ENCODE results near the gene HSP90AB1. TPM values are rescaled to one million over a fixed set of nuclear protein-coding genes. Genes with fewer than 3 reads are reported as not detected.
"Not testable (repeated sequence)": the region's sequence is repeated elsewhere in the genome, so short reads cannot be mapped to it uniquely, and the experiment has no call there.

HSP90AB1 gene
- polyA plus RNA-seq, 1 donor from 2014 or later, result 522 TPM

DNA sequence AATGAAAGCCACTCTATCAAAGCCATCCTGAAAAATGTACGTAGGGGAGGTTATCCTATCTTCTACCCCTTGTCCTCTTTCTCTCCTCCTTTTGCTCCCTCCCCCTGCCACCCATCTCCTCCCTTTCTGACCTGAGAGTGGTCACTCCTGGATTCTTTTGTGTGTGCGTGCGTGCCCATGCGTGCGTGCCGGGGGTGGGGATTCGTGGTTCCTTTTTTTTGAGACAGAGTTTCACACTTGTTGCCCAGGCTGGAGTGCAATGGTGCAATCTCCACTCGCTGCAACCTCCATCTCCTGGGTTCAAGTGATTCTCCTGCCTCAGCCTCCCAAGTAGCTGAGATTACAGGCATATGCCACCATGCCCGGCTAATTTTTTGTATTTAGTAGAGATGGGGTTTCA, 15.5 kb upstream of the HSP90AB1 start:
- not testable (repeated sequence) for H3K27ac ChIP-seq (ENCODE audit: low read length); H3K9me2 ChIP-seq (ENCODE audit: insufficient read depth, low read length); H2AFZ ChIP-seq (ENCODE audit: low read depth, low read length); H3K27me3 ChIP-seq (ENCODE audit: insufficient read depth, low read depth, low read length); H3K9ac ChIP-seq (ENCODE audit: low read length); H3K36me3 ChIP-seq (ENCODE audit: insufficient read depth, low read length); H4K20me1 ChIP-seq (ENCODE audit: insufficient read depth); H3K4me3 ChIP-seq (ENCODE audit: low read length); H3K4me2 ChIP-seq (ENCODE audit: low read length); H3K9me3 ChIP-seq (ENCODE audit: low read length); H3K79me2 ChIP-seq (replicated peaks; ENCODE audit: insufficient read depth, low read length); H3F3A ChIP-seq (ENCODE audit: insufficient read depth, low read length, poor library complexity, severe bottlenecking)

GRCh38 chr6:44232676-44233566, 14.0 kb upstream of the HSP90AB1 start:
- TF ChIP-seq, protein P1, sequence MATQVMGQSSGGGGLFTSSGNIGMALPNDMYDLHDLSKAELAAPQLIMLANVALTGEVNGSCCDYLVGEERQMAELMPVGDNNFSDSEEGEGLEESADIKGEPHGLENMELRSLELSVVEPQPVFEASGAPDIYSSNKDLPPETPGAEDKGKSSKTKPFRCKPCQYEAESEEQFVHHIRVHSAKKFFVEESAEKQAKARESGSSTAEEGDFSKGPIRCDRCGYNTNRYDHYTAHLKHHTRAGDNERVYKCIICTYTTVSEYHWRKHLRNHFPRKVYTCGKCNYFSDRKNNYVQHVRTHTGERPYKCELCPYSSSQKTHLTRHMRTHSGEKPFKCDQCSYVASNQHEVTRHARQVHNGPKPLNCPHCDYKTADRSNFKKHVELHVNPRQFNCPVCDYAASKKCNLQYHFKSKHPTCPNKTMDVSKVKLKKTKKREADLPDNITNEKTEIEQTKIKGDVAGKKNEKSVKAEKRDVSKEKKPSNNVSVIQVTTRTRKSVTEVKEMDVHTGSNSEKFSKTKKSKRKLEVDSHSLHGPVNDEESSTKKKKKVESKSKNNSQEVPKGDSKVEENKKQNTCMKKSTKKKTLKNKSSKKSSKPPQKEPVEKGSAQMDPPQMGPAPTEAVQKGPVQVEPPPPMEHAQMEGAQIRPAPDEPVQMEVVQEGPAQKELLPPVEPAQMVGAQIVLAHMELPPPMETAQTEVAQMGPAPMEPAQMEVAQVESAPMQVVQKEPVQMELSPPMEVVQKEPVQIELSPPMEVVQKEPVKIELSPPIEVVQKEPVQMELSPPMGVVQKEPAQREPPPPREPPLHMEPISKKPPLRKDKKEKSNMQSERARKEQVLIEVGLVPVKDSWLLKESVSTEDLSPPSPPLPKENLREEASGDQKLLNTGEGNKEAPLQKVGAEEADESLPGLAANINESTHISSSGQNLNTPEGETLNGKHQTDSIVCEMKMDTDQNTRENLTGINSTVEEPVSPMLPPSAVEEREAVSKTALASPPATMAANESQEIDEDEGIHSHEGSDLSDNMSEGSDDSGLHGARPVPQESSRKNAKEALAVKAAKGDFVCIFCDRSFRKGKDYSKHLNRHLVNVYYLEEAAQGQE (IDR thresholded peaks at IDR 0.05; ENCODE audit: borderline replicate concordance), result no peak
- TF ChIP-seq RAD21 (conservative IDR thresholded peaks at IDR 0.05) (no peak), MXI1 (conservative IDR thresholded peaks at IDR 0.05; ENCODE audit: poor library complexity, severe bottlenecking) (no peak), EZH2 (IDR thresholded peaks at IDR 0.05; ENCODE audit: borderline replicate concordance, insufficient read depth, low read length, poor library complexity, severe bottlenecking) (no peak), TAF1 (IDR thresholded peaks at IDR 0.05; ENCODE audit: low read depth) (no peak), SMC3 (conservative IDR thresholded peaks at IDR 0.05; ENCODE audit: poor library complexity) (no peak), POLR2AphosphoS5 (IDR thresholded peaks at IDR 0.05) (no peak)
- H2AFZ ChIP-seq (ENCODE audit: low read depth, low read length), result no peak overlapping the region
- H3K4me3 ChIP-seq (ENCODE audit: low read length), result no peak overlapping the region
- no peaks in the 10 kb centered on the region for H3K9me3 ChIP-seq (ENCODE audit: low read length)
- no peaks in the 10 kb centered on the region for H3K9me2 ChIP-seq (ENCODE audit: insufficient read depth, low read length)
- no peak overlapping the region for H3K9ac ChIP-seq (ENCODE audit: low read length)
- no peaks in the 10 kb centered on the region for H3K79me2 ChIP-seq (replicated peaks; ENCODE audit: insufficient read depth, low read length)
- H3K36me3 ChIP-seq (ENCODE audit: insufficient read depth, low read length), result no peaks in the 10 kb centered on the region
- no peak overlapping the region for H3K4me2 ChIP-seq (ENCODE audit: low read length)
- no peaks in the 10 kb centered on the region for H4K20me1 ChIP-seq (ENCODE audit: insufficient read depth)
- H3K27ac ChIP-seq (ENCODE audit: low read length), result no peak overlapping the region
- H3F3A ChIP-seq (ENCODE audit: insufficient read depth, low read length, poor library complexity, severe bottlenecking), result no peaks in the 10 kb centered on the region
- no peaks in the 10 kb centered on the region for H3K27me3 ChIP-seq (ENCODE audit: insufficient read depth, low read depth, low read length)

- Histone ChIP-seq H3K9me2 (ENCODE audit: insufficient read depth, low read length) (no peaks in the 10 kb centered on the region), H4K20me1 (ENCODE audit: insufficient read depth) (no peaks in the 10 kb centered on the region), H3K27me3 (ENCODE audit: insufficient read depth, low read depth, low read length) (no peaks in the 10 kb centered on the region), H3K4me3 (ENCODE audit: low read length) (no peak overlapping the region), H3K4me2 (ENCODE audit: low read length) (no peak overlapping the region), H3F3A (ENCODE audit: insufficient read depth, low read length, poor library complexity, severe bottlenecking) (no peaks in the 10 kb centered on the region), H3K36me3 (ENCODE audit: insufficient read depth, low read length) (no peaks in the 10 kb centered on the region), H3K9me3 (ENCODE audit: low read length) (no peaks in the 10 kb centered on the region), H3K9ac (ENCODE audit: low read length) (no peak overlapping the region), H3K79me2 (replicated peaks; ENCODE audit: insufficient read depth, low read length) (no peaks in the 10 kb centered on the region), H3K27ac (ENCODE audit: low read length) (no peak overlapping the region), H2AFZ (ENCODE audit: low read depth, low read length) (no peak overlapping the region)
- TF ChIP-seq, protein P1 (IDR thresholded peaks at IDR 0.05; ENCODE audit: borderline replicate concordance), result no peak
- TF ChIP-seq EP300 (conservative IDR thresholded peaks at IDR 0.05; ENCODE audit: poor library complexity, severe bottlenecking) (no peak), EZH2 (IDR thresholded peaks at IDR 0.05; ENCODE audit: borderline replicate concordance, insufficient read depth, low read length, poor library complexity, severe bottlenecking) (no peak), SMC3 (conservative IDR thresholded peaks at IDR 0.05; ENCODE audit: poor library complexity) (no peak), POLR2AphosphoS5 (IDR thresholded peaks at IDR 0.05) (no peak), MXI1 (conservative IDR thresholded peaks at IDR 0.05; ENCODE audit: poor library complexity, severe bottlenecking) (no peak), TAF1 (IDR thresholded peaks at IDR 0.05; ENCODE audit: low read depth) (no peak), RAD21 (conservative IDR thresholded peaks at IDR 0.05) (no peak)
- TF ChIP-seq, protein P2, sequence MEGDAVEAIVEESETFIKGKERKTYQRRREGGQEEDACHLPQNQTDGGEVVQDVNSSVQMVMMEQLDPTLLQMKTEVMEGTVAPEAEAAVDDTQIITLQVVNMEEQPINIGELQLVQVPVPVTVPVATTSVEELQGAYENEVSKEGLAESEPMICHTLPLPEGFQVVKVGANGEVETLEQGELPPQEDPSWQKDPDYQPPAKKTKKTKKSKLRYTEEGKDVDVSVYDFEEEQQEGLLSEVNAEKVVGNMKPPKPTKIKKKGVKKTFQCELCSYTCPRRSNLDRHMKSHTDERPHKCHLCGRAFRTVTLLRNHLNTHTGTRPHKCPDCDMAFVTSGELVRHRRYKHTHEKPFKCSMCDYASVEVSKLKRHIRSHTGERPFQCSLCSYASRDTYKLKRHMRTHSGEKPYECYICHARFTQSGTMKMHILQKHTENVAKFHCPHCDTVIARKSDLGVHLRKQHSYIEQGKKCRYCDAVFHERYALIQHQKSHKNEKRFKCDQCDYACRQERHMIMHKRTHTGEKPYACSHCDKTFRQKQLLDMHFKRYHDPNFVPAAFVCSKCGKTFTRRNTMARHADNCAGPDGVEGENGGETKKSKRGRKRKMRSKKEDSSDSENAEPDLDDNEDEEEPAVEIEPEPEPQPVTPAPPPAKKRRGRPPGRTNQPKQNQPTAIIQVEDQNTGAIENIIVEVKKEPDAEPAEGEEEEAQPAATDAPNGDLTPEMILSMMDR (IDR thresholded peaks at IDR 0.05; ENCODE audit: poor library complexity, severe bottlenecking), result no peak
Observed at GRCh38 chr6:44233567-44234100, 13.3 kb upstream of the HSP90AB1 start.

All from neural cell (in vitro differentiated cells).